Endothelial cell (in vitro differentiated cells): ENCODE data around the gene PADI1. TPM values are rescaled to one million over a fixed set of nuclear protein-coding genes. Genes with fewer than 3 reads are reported as not detected.

Experiments used
- DNase-seq: peaks from one replicate; pipeline ENCODE4 v3.0.0; 2021; ENCODE audit warnings: low spot score
- H3K27ac Mint-ChIP-seq: one replicate; pipeline ENCODE4 v1.8.0; 2021; ENCODE audit warnings: mixed read lengths, inconsistent platforms; ENCODE audit not compliant: unreplicated experiment
- H3K27me3 Mint-ChIP-seq: one replicate; pipeline ENCODE4 v1.8.0; 2021; ENCODE audit warnings: mild to moderate bottlenecking, moderate library complexity, mixed read lengths, inconsistent platforms; ENCODE audit not compliant: unreplicated experiment
- H3K36me3 Mint-ChIP-seq: one replicate; pipeline ENCODE4 v1.8.0; 2021; ENCODE audit warnings: mild to moderate bottlenecking, low read depth, mixed read lengths, inconsistent platforms; ENCODE audit not compliant: unreplicated experiment
- H3K4me1 Mint-ChIP-seq: one replicate; pipeline ENCODE4 v1.8.0; 2021; ENCODE audit warnings: mild to moderate bottlenecking, mixed read lengths, inconsistent platforms; ENCODE audit not compliant: unreplicated experiment
- H3K4me3 Mint-ChIP-seq: one replicate; pipeline ENCODE4 v1.8.0; 2021; ENCODE audit warnings: mild to moderate bottlenecking, mixed read lengths, inconsistent platforms; ENCODE audit not compliant: unreplicated experiment
- H3K9me3 Mint-ChIP-seq: one replicate; pipeline ENCODE4 v1.8.0; 2021; ENCODE audit warnings: mixed read lengths, inconsistent platforms; ENCODE audit not compliant: unreplicated experiment
- CTCF ChIP-seq: fragments of 200-600 bp; sonication (generic); IDR thresholded peaks from one replicate; pipeline ENCODE4 v1.5.0; 2021; ENCODE audit warnings: antibody characterized with exemption; ENCODE audit not compliant: unreplicated experiment
- total RNA-seq: library from RNA; stranded (reverse); fragmentation: NEBNext Ultra II Directional; extraction: Animal tissue kit (Norgen Biotek cat#: 25700); gene quantifications from one replicate; pipeline ENCODE4 v1.2.1, GENCODE V29; 2021; ENCODE audit not compliant: unreplicated experiment

The PADI1 gene
- total RNA-seq, 1 donor from 2014 or later: 0.08 TPM

GRCh38 chr1:17274186-17275170 is 69.5 kb downstream of the PADI1 start:
- DNase-seq: peak; percentile 75
- H3K27me3 Mint-ChIP-seq: peaks cover 6% of the 10 kb centered on the region
- H3K9me3 Mint-ChIP-seq: no peaks in the 10 kb centered on the region
- H3K4me3 Mint-ChIP-seq: no peak overlapping the region
- peak; percentile 56 for TF ChIP-seq CTCF
- H3K36me3 Mint-ChIP-seq: no peaks in the 10 kb centered on the region
- no peak overlapping the region for H3K27ac Mint-ChIP-seq
- no peaks in the 10 kb centered on the region for H3K4me1 Mint-ChIP-seq

GRCh38 chr1:17276568-17276967 is 71.6 kb downstream of the PADI1 start:
- Mint-ChIP-seq H3K36me3 (no peaks in the 10 kb centered on the region), H3K4me3 (no peak overlapping the region), H3K9me3 (no peaks in the 10 kb centered on the region), H3K27ac (no peak overlapping the region), H3K27me3 (peaks cover 6% of the 10 kb centered on the region), H3K4me1 (no peaks in the 10 kb centered on the region)
- DNase-seq: no peak
- no peak for TF ChIP-seq CTCF

GRCh38 chr1:17277511-17278159 is 72.7 kb downstream of the PADI1 start:
- no peak for TF ChIP-seq CTCF
- H3K27me3 Mint-ChIP-seq: peaks cover 6% of the 10 kb centered on the region
- no peaks in the 10 kb centered on the region for H3K9me3 Mint-ChIP-seq
- H3K4me3 Mint-ChIP-seq: no peak overlapping the region
- DNase-seq: no peak
- H3K27ac Mint-ChIP-seq: no peak overlapping the region
- no peaks in the 10 kb centered on the region for H3K36me3 Mint-ChIP-seq
- no peaks in the 10 kb centered on the region for H3K4me1 Mint-ChIP-seq

- TF ChIP-seq CTCF: no peak
- no peaks in the 10 kb centered on the region for H3K9me3 Mint-ChIP-seq
- no peak overlapping the region for H3K27ac Mint-ChIP-seq
- peaks cover 3% of the 10 kb centered on the region for H3K27me3 Mint-ChIP-seq
- H3K36me3 Mint-ChIP-seq: no peaks in the 10 kb centered on the region
- DNase-seq: no peak
- no peak overlapping the region for H3K4me3 Mint-ChIP-seq
- no peaks in the 10 kb centered on the region for H3K4me1 Mint-ChIP-seq
Measured at GRCh38 chr1:17278996-17279830, 74.3 kb downstream of the PADI1 start.
